ENCODE data around the gene ATP6V0B. TPM values are rescaled to one million over a fixed set of nuclear protein-coding genes. Genes with fewer than 3 reads are reported as not detected.

The ATP6V0B gene
- polyA plus RNA-seq, 1 donor from 2014 or later = 580 TPM

DNA sequence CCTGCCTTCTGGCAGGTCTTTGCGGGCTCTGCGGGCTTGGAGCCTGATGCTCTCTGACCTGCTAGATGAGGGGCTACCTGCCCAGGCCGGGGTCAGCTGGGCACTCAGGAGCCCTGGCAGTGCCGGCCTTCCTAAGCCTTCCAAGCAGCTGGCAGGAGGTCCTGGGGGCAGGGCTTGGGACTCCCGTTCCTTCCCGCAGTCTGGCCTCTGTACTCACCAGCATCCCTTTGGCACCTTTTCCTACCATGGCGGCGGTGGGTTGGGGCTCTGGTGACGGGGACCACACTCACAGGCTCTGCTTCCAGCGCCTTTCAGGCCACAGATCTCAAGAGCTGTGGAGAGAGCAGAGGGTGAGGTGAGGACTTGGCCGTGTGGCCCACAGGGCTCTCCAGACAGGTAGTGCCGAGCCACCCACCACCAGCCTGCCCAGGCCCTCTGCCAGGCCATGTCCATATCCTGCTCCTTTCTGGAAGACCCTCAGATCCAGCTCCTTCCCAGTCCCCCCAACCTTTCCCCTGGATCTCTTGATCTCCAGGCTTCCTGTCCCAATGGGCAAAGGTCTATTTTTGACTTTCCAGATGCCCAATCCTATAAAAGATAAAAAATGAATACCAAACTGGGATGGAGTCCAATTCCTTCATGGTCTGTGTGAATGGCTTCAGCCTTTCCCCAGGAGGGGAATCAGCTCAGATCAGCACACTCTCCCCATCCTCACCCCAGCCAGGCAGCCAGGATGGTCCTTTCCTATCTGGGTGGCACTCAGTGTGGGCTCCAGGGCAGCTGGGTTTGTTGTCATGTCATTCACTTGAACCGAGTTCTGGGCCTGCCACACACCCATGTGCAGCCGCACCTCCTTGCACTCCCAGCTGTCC lies 49.5 kb downstream of the ATP6V0B start:
- H3K4me3 ChIP-seq (ENCODE audit: low read length) = no peak overlapping the region
- H4K20me1 ChIP-seq (ENCODE audit: insufficient read depth) = no peaks in the 10 kb centered on the region
- no peak overlapping the region for H3K4me2 ChIP-seq (ENCODE audit: low read length)
- H3K27ac ChIP-seq (ENCODE audit: low read length) = no peak overlapping the region
- no peak overlapping the region for H2AFZ ChIP-seq (ENCODE audit: low read depth, low read length)
- TF ChIP-seq EZH2 (IDR thresholded peaks at IDR 0.05; ENCODE audit: borderline replicate concordance, insufficient read depth, low read length, poor library complexity, severe bottlenecking) (no peak), POLR2AphosphoS5 (IDR thresholded peaks at IDR 0.05) (no peak), MXI1 (conservative IDR thresholded peaks at IDR 0.05; ENCODE audit: poor library complexity, severe bottlenecking) (no peak), RAD21 (conservative IDR thresholded peaks at IDR 0.05) (no peak), EP300 (conservative IDR thresholded peaks at IDR 0.05; ENCODE audit: poor library complexity, severe bottlenecking) (no peak), SMC3 (conservative IDR thresholded peaks at IDR 0.05; ENCODE audit: poor library complexity) (no peak), TAF1 (IDR thresholded peaks at IDR 0.05; ENCODE audit: low read depth) (no peak)
- TF ChIP-seq, protein P1, sequence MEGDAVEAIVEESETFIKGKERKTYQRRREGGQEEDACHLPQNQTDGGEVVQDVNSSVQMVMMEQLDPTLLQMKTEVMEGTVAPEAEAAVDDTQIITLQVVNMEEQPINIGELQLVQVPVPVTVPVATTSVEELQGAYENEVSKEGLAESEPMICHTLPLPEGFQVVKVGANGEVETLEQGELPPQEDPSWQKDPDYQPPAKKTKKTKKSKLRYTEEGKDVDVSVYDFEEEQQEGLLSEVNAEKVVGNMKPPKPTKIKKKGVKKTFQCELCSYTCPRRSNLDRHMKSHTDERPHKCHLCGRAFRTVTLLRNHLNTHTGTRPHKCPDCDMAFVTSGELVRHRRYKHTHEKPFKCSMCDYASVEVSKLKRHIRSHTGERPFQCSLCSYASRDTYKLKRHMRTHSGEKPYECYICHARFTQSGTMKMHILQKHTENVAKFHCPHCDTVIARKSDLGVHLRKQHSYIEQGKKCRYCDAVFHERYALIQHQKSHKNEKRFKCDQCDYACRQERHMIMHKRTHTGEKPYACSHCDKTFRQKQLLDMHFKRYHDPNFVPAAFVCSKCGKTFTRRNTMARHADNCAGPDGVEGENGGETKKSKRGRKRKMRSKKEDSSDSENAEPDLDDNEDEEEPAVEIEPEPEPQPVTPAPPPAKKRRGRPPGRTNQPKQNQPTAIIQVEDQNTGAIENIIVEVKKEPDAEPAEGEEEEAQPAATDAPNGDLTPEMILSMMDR (IDR thresholded peaks at IDR 0.05; ENCODE audit: poor library complexity, severe bottlenecking) = no peak
- TF ChIP-seq, protein P2, sequence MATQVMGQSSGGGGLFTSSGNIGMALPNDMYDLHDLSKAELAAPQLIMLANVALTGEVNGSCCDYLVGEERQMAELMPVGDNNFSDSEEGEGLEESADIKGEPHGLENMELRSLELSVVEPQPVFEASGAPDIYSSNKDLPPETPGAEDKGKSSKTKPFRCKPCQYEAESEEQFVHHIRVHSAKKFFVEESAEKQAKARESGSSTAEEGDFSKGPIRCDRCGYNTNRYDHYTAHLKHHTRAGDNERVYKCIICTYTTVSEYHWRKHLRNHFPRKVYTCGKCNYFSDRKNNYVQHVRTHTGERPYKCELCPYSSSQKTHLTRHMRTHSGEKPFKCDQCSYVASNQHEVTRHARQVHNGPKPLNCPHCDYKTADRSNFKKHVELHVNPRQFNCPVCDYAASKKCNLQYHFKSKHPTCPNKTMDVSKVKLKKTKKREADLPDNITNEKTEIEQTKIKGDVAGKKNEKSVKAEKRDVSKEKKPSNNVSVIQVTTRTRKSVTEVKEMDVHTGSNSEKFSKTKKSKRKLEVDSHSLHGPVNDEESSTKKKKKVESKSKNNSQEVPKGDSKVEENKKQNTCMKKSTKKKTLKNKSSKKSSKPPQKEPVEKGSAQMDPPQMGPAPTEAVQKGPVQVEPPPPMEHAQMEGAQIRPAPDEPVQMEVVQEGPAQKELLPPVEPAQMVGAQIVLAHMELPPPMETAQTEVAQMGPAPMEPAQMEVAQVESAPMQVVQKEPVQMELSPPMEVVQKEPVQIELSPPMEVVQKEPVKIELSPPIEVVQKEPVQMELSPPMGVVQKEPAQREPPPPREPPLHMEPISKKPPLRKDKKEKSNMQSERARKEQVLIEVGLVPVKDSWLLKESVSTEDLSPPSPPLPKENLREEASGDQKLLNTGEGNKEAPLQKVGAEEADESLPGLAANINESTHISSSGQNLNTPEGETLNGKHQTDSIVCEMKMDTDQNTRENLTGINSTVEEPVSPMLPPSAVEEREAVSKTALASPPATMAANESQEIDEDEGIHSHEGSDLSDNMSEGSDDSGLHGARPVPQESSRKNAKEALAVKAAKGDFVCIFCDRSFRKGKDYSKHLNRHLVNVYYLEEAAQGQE (IDR thresholded peaks at IDR 0.05; ENCODE audit: borderline replicate concordance) = no peak
- H3K9ac ChIP-seq (ENCODE audit: low read length) = no peak overlapping the region
- H3K9me3 ChIP-seq (ENCODE audit: low read length) = no peaks in the 10 kb centered on the region
- no peaks in the 10 kb centered on the region for H3K79me2 ChIP-seq (replicated peaks; ENCODE audit: insufficient read depth, low read length)
- H3F3A ChIP-seq (ENCODE audit: insufficient read depth, low read length, poor library complexity, severe bottlenecking) = no peaks in the 10 kb centered on the region
- H3K36me3 ChIP-seq (ENCODE audit: insufficient read depth, low read length) = no peaks in the 10 kb centered on the region
- no peaks in the 10 kb centered on the region for H3K9me2 ChIP-seq (ENCODE audit: insufficient read depth, low read length)
- no peaks in the 10 kb centered on the region for H3K27me3 ChIP-seq (ENCODE audit: insufficient read depth, low read depth, low read length)

DNA sequence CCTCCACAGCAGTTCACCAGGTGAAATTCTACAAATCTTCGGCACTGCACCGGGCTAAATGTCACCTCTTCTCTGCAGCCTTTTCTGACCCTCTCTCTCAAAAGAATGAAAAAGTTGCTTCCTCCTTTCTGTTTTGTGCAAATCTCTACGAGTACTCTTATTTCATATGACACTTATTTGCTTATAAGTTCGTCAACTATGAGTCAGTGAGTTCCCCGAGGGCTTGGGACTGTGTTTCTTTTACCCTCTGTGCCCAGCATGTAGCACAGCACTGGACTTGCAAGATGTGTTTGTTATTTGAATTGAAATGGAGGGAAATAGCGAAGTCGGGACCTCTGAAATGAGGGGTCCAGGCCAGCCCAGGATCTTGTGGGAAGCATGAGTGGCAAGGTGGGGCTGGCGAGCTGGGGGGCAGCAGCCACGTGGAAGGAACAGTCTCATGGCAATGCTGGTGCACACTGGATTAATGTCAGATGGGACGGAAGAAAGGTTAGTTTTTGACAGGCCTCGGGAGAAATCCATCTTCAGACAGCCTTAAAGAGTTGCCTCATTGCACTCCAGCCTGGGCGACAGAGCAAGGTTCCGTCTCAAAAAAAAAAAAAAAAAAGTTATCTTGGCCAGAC lies 50.3 kb downstream of the ATP6V0B start:
- Histone ChIP-seq H3K4me3 (ENCODE audit: low read length) (no peak overlapping the region), H3K79me2 (replicated peaks; ENCODE audit: insufficient read depth, low read length) (no peaks in the 10 kb centered on the region), H3K27me3 (ENCODE audit: insufficient read depth, low read depth, low read length) (no peaks in the 10 kb centered on the region), H3F3A (ENCODE audit: insufficient read depth, low read length, poor library complexity, severe bottlenecking) (no peaks in the 10 kb centered on the region), H3K9me3 (ENCODE audit: low read length) (no peaks in the 10 kb centered on the region), H2AFZ (ENCODE audit: low read depth, low read length) (no peak overlapping the region), H3K4me2 (ENCODE audit: low read length) (no peak overlapping the region), H3K9me2 (ENCODE audit: insufficient read depth, low read length) (no peaks in the 10 kb centered on the region), H4K20me1 (ENCODE audit: insufficient read depth) (no peaks in the 10 kb centered on the region), H3K36me3 (ENCODE audit: insufficient read depth, low read length) (no peaks in the 10 kb centered on the region), H3K27ac (ENCODE audit: low read length) (no peak overlapping the region), H3K9ac (ENCODE audit: low read length) (no peak overlapping the region)
- TF ChIP-seq POLR2AphosphoS5 (IDR thresholded peaks at IDR 0.05) (no peak), MXI1 (conservative IDR thresholded peaks at IDR 0.05; ENCODE audit: poor library complexity, severe bottlenecking) (no peak), TAF1 (IDR thresholded peaks at IDR 0.05; ENCODE audit: low read depth) (no peak), SMC3 (conservative IDR thresholded peaks at IDR 0.05; ENCODE audit: poor library complexity) (no peak), EP300 (conservative IDR thresholded peaks at IDR 0.05; ENCODE audit: poor library complexity, severe bottlenecking) (no peak), EZH2 (IDR thresholded peaks at IDR 0.05; ENCODE audit: borderline replicate concordance, insufficient read depth, low read length, poor library complexity, severe bottlenecking) (no peak), RAD21 (conservative IDR thresholded peaks at IDR 0.05) (no peak)
- TF ChIP-seq, protein P2 (IDR thresholded peaks at IDR 0.05; ENCODE audit: borderline replicate concordance) = no peak
- TF ChIP-seq, protein P1 (IDR thresholded peaks at IDR 0.05; ENCODE audit: poor library complexity, severe bottlenecking) = no peak

Measured in neural cell (in vitro differentiated cells).